ENCODE results near the gene SPHK1.

The SPHK1 gene

GRCh38 chr17:76388966-76389888 lies 4.8 kb downstream of the SPHK1 start:
- Histone ChIP-seq H3K9me3 (ENCODE audit: insufficient read depth, low read depth, low read length) (peaks cover 2% of the 10 kb centered on the region), H2AK5ac (ENCODE audit: low read length) (no peak overlapping the region), H3K27ac (ENCODE audit: low read depth, low read length) (no peak overlapping the region), H3K36me3 (ENCODE audit: control insufficient read depth in 1 of 2, insufficient read depth in 2 of 2, low read length in 2 of 2) (peaks cover 32 to 36% of the 10 kb centered on the region in 2 experiments), H2BK12ac (ENCODE audit: low read length) (no peak overlapping the region), H2BK120ac (ENCODE audit: insufficient read depth, low read length, poor library complexity) (no peak overlapping the region), H4K91ac (ENCODE audit: low read depth, low read length) (no peak overlapping the region), H3K79me1 (ENCODE audit: low read length) (peaks cover 13% of the 10 kb centered on the region), H4K8ac (ENCODE audit: low read depth, low read length) (no peak overlapping the region), H3K4ac (ENCODE audit: low read depth, low read length) (no peak overlapping the region), H3K9ac (ENCODE audit: low read length) (no peak overlapping the region), H3K4me2 (ENCODE audit: low read length) (no peak overlapping the region), H3K14ac (ENCODE audit: low read length) (no peak overlapping the region), H3K4me1 (ENCODE audit: control insufficient read depth in 1 of 2, insufficient read depth in 2 of 2, low read length in 2 of 2) (peaks cover 5 to 15% of the 10 kb centered on the region in 2 experiments), H2BK5ac (ENCODE audit: low read depth, low read length, poor library complexity) (no peak overlapping the region), H2AFZ (ENCODE audit: insufficient read depth, low read length, poor library complexity) (no peak overlapping the region), H4K12ac (ENCODE audit: low read depth, low read length) (no peak overlapping the region), H3K27me3 (ENCODE audit: insufficient read depth, low read length) (no peaks in the 10 kb centered on the region), H3K18ac (ENCODE audit: low read length) (no peak overlapping the region), H3K4me3 (ENCODE audit: low read depth, low read length) (no peak overlapping the region), H3K79me2 (ENCODE audit: control insufficient read depth, insufficient read depth, low read length, poor library complexity) (peaks cover 10% of the 10 kb centered on the region), H3K23ac (ENCODE audit: low read length) (no peak overlapping the region)
- WGBS (ENCODE audit: extremely low coverage, insufficient coverage, insufficient read length) = no CpG with 5 or more reads among the region's 16 CpGs
- DNase-seq = peak in 1 of 2 donors; percentile 50

DNA sequence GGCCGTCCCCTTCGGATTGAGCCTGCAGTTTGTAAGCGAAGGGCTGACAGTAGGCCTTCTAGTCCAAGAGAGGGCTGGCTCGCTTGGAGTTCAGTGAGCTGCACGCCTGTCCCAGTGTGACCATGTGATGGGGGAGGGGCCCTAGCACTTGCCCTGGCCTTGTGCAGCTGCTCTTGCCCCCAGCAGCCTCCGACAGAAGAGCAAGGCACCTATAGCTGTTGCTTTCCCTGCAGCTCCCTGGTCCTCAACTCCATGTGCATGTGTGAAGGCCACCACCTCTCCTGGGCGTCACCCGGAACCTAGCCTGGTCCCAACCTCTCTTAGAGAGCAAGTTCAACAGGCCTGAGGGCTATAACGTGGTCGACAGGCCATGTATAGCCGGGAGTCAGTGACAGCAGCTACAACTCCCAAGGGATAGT lies 5.6 kb downstream of the SPHK1 start:
- no peak overlapping the region for H3K4ac ChIP-seq (ENCODE audit: low read depth, low read length)
- WGBS (ENCODE audit: extremely low coverage, insufficient coverage, insufficient read length) = no CpG with 5 or more reads among the region's 11 CpGs
- H3K79me2 ChIP-seq (ENCODE audit: control insufficient read depth, insufficient read depth, low read length, poor library complexity) = peaks cover 5% of the 10 kb centered on the region
- no peak overlapping the region for H4K8ac ChIP-seq (ENCODE audit: low read depth, low read length)
- peaks cover 2% of the 10 kb centered on the region for H3K9me3 ChIP-seq (ENCODE audit: insufficient read depth, low read depth, low read length)
- no peak for DNase-seq
- H3K27ac ChIP-seq (ENCODE audit: low read depth, low read length) = no peak overlapping the region
- no peak overlapping the region for H3K9ac ChIP-seq (ENCODE audit: low read length)
- peaks cover 5 to 13% of the 10 kb centered on the region in 2 experiments for H3K4me1 ChIP-seq (ENCODE audit: control insufficient read depth in 1 of 2, insufficient read depth in 2 of 2, low read length in 2 of 2)
- no peak overlapping the region for H3K4me3 ChIP-seq (ENCODE audit: low read depth, low read length)
- no peak overlapping the region for H2AFZ ChIP-seq (ENCODE audit: insufficient read depth, low read length, poor library complexity)
- H3K14ac ChIP-seq (ENCODE audit: low read length) = no peak overlapping the region
- H2BK120ac ChIP-seq (ENCODE audit: insufficient read depth, low read length, poor library complexity) = no peak overlapping the region
- H2AK5ac ChIP-seq (ENCODE audit: low read length) = no peak overlapping the region
- H3K23ac ChIP-seq (ENCODE audit: low read length) = no peak overlapping the region
- no peak overlapping the region for H4K91ac ChIP-seq (ENCODE audit: low read depth, low read length)
- H3K36me3 ChIP-seq (ENCODE audit: control insufficient read depth in 1 of 2, insufficient read depth in 2 of 2, low read length in 2 of 2) = peaks cover 32 to 36% of the 10 kb centered on the region in 2 experiments
- H2BK5ac ChIP-seq (ENCODE audit: low read depth, low read length, poor library complexity) = no peak overlapping the region
- no peak overlapping the region for H4K12ac ChIP-seq (ENCODE audit: low read depth, low read length)
- no peak overlapping the region for H3K4me2 ChIP-seq (ENCODE audit: low read length)
- H3K27me3 ChIP-seq (ENCODE audit: insufficient read depth, low read length) = no peaks in the 10 kb centered on the region
- H3K79me1 ChIP-seq (ENCODE audit: low read length) = peaks cover 6% of the 10 kb centered on the region
- H2BK12ac ChIP-seq (ENCODE audit: low read length) = no peak overlapping the region
- H3K18ac ChIP-seq (ENCODE audit: low read length) = no peak overlapping the region

DNA sequence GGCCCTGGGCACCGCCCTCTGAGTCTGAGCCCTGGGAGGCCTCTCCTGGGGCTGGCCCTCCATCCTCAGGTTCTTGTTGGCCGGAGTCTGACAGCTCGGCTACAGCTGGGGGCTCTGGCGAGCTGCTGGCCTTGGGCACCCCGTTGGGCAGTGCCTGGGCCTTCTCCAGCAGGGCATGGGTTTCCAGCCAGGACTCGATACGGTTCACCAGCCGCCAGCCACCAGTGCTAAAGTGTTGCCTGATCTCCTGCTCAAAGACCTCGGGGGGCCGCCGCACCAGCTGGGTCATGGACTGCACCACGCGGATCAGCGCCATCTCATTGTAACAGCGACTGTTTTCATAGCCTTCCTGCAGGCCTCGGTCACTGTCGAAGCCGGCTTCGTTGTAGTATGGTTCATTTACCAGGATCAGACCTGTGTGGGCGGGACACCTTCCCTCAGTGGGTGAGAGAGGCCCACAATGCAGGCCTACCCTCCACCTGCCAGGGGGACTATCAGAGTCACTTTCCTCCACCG lies 6.8 kb downstream of the SPHK1 start:
- no peak for DNase-seq
- Histone ChIP-seq H3K18ac (ENCODE audit: low read length) (no peak overlapping the region), H3K4me3 (ENCODE audit: low read depth, low read length) (no peak overlapping the region), H2AFZ (ENCODE audit: insufficient read depth, low read length, poor library complexity) (no peak overlapping the region), H3K23ac (ENCODE audit: low read length) (no peak overlapping the region), H3K79me1 (ENCODE audit: low read length) (no peaks in the 10 kb centered on the region), H2BK5ac (ENCODE audit: low read depth, low read length, poor library complexity) (no peak overlapping the region), H3K27me3 (ENCODE audit: insufficient read depth, low read length) (no peaks in the 10 kb centered on the region), H4K8ac (ENCODE audit: low read depth, low read length) (no peak overlapping the region), H2BK120ac (ENCODE audit: insufficient read depth, low read length, poor library complexity) (no peak overlapping the region), H4K12ac (ENCODE audit: low read depth, low read length) (no peak overlapping the region), H3K4ac (ENCODE audit: low read depth, low read length) (no peak overlapping the region), H3K36me3 (ENCODE audit: control insufficient read depth in 1 of 2, insufficient read depth in 2 of 2, low read length in 2 of 2) (peaks cover 42 to 46% of the 10 kb centered on the region in 2 experiments), H2AK5ac (ENCODE audit: low read length) (no peak overlapping the region), H3K4me2 (ENCODE audit: low read length) (no peak overlapping the region), H2BK12ac (ENCODE audit: low read length) (no peak overlapping the region), H3K9me3 (ENCODE audit: insufficient read depth, low read depth, low read length) (peaks cover 2% of the 10 kb centered on the region), H3K9ac (ENCODE audit: low read length) (no peak overlapping the region), H4K91ac (ENCODE audit: low read depth, low read length) (no peak overlapping the region), H3K4me1 (ENCODE audit: control insufficient read depth in 1 of 2, insufficient read depth in 2 of 2, low read length in 2 of 2) (peaks cover 1 to 4% of the 10 kb centered on the region in 2 experiments), H3K14ac (ENCODE audit: low read length) (no peak overlapping the region), H3K27ac (ENCODE audit: low read depth, low read length) (no peak overlapping the region), H3K79me2 (ENCODE audit: control insufficient read depth, insufficient read depth, low read length, poor library complexity) (peaks cover under 1% of the 10 kb centered on the region)
- WGBS (ENCODE audit: extremely low coverage, insufficient coverage, insufficient read length) = no CpG with 5 or more reads among the region's 21 CpGs

DNA sequence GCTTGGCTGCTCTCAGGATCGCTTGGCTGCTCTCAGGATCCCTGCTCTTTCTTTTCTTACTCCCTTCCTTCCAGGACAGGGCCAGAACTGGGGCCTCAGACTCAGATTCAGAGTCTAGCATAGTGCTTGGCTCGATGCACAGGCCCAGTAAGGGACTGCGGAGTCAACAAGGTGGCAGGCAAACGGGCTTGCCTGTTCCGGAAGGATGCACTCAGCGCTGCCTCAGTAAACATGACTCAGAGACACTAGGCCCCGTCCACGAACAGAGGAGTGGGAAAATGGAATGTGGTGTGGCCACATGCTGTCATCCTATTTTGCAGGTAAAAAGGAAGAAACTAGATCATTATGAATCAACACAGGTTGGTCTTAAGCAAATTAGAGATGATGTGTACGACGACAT lies 9.8 kb downstream of the SPHK1 start:
- H3K4me3 ChIP-seq (ENCODE audit: low read depth, low read length) = peak overlapping the region; percentile 4
- no peak overlapping the region for H3K4me2 ChIP-seq (ENCODE audit: low read length)
- H2BK12ac ChIP-seq (ENCODE audit: low read length) = no peak overlapping the region
- peaks cover 6% of the 10 kb centered on the region for H3K9me3 ChIP-seq (ENCODE audit: insufficient read depth, low read depth, low read length)
- DNase-seq = peak; percentile 73 to 80
- no peak overlapping the region for H3K9ac ChIP-seq (ENCODE audit: low read length)
- no peaks in the 10 kb centered on the region for H3K27me3 ChIP-seq (ENCODE audit: insufficient read depth, low read length)
- H2AFZ ChIP-seq (ENCODE audit: insufficient read depth, low read length, poor library complexity) = no peak overlapping the region
- H3K79me2 ChIP-seq (ENCODE audit: control insufficient read depth, insufficient read depth, low read length, poor library complexity) = no peaks in the 10 kb centered on the region
- peaks cover 0 to 3% of the 10 kb centered on the region in 2 experiments for H3K4me1 ChIP-seq (ENCODE audit: control insufficient read depth in 1 of 2, insufficient read depth in 2 of 2, low read length in 2 of 2)
- no peak overlapping the region for H2AK5ac ChIP-seq (ENCODE audit: low read length)
- no peak overlapping the region for H2BK5ac ChIP-seq (ENCODE audit: low read depth, low read length, poor library complexity)
- H4K91ac ChIP-seq (ENCODE audit: low read depth, low read length) = no peak overlapping the region
- no peak overlapping the region for H3K4ac ChIP-seq (ENCODE audit: low read depth, low read length)
- H3K27ac ChIP-seq (ENCODE audit: low read depth, low read length) = no peak overlapping the region
- H4K12ac ChIP-seq (ENCODE audit: low read depth, low read length) = no peak overlapping the region
- H2BK120ac ChIP-seq (ENCODE audit: insufficient read depth, low read length, poor library complexity) = no peak overlapping the region
- no peak overlapping the region for H3K18ac ChIP-seq (ENCODE audit: low read length)
- H3K23ac ChIP-seq (ENCODE audit: low read length) = no peak overlapping the region
- no peak overlapping the region for H3K14ac ChIP-seq (ENCODE audit: low read length)
- WGBS (ENCODE audit: extremely low coverage, insufficient coverage, insufficient read length) = no CpG with 5 or more reads among the region's 10 CpGs
- no peaks in the 10 kb centered on the region for H3K79me1 ChIP-seq (ENCODE audit: low read length)
- H4K8ac ChIP-seq (ENCODE audit: low read depth, low read length) = no peak overlapping the region
- H3K36me3 ChIP-seq (ENCODE audit: control insufficient read depth in 1 of 2, insufficient read depth in 2 of 2, low read length in 2 of 2) = peaks cover 53 to 59% of the 10 kb centered on the region in 2 experiments

Data from trophoblast cell (in vitro differentiated cells and primary cell).